HG03095 (cell line): ENCODE results near the gene DLG2.

Experiments used
- ATAC-seq: cut with Tn5 transposase; IDR thresholded peaks from one replicate; pipeline ENCODE4 v1.9.1; 2021; ENCODE audit warnings: moderate library complexity; ENCODE audit not compliant: unreplicated experiment

Gene DLG2

GRCh38 chr11:84714316-84714780, 912.8 kb downstream of the DLG2 start:
- peak; percentile 87 for ATAC-seq

GRCh38 chr11:84691830-84692229, 935.3 kb downstream of the DLG2 start:
- no peak for ATAC-seq

- ATAC-seq: no peak
Measured at GRCh38 chr11:84687433-84687832, 939.7 kb downstream of the DLG2 start.

GRCh38 chr11:84686716-84687115, 940.4 kb downstream of the DLG2 start:
- ATAC-seq: no peak

- ATAC-seq: no peak
Measured at GRCh38 chr11:84685976-84686375, 941.2 kb downstream of the DLG2 start.

GRCh38 chr11:84685149-84685548, 942.0 kb downstream of the DLG2 start:
- no peak for ATAC-seq

GRCh38 chr11:84681456-84681855, 945.7 kb downstream of the DLG2 start:
- ATAC-seq: no peak

GRCh38 chr11:84675396-84676025, 951.6 kb downstream of the DLG2 start:
- ATAC-seq: no peak

- ATAC-seq: no peak
Measured at GRCh38 chr11:84673753-84674152, 953.4 kb downstream of the DLG2 start.

GRCh38 chr11:84671325-84671999, 955.7 kb downstream of the DLG2 start:
- ATAC-seq: no peak

- no peak for ATAC-seq
Measured at GRCh38 chr11:84663731-84664130, 963.4 kb downstream of the DLG2 start.

GRCh38 chr11:84660257-84660977, 966.7 kb downstream of the DLG2 start:
- ATAC-seq: no peak

- no peak for ATAC-seq
Measured at GRCh38 chr11:84655712-84656111, 971.4 kb downstream of the DLG2 start.

GRCh38 chr11:84648471-84648870, 978.7 kb downstream of the DLG2 start:
- ATAC-seq: no peak

- no peak for ATAC-seq
Measured at GRCh38 chr11:84645988-84646694, 981.0 kb downstream of the DLG2 start.

- no peak for ATAC-seq
Measured at GRCh38 chr11:84642500-84642899, 984.6 kb downstream of the DLG2 start.

- no peak for ATAC-seq
Measured at GRCh38 chr11:84634309-84634708, 992.8 kb downstream of the DLG2 start.

- ATAC-seq: no peak
Measured at GRCh38 chr11:84628871-84629620, 998.1 kb downstream of the DLG2 start.

- no peak for ATAC-seq
Measured at GRCh38 chr11:84626256-84626655, 1000.9 kb downstream of the DLG2 start.

- no peak for ATAC-seq
Measured at GRCh38 chr11:84612645-84613044, 1014.5 kb downstream of the DLG2 start.

GRCh38 chr11:84608837-84609196, 1018.3 kb downstream of the DLG2 start:
- no peak for ATAC-seq
